ENCODE measurements around the gene NEB.
"Not testable (repeated sequence)": the region's sequence is repeated elsewhere in the genome, so short reads cannot be mapped to it uniquely, and the experiment has no call there.

The NEB gene

GRCh38 chr2:151568501-151568900 is 165.8 kb downstream of the NEB start:
- Mint-ChIP-seq H3K27me3 (no peaks in the 10 kb centered on the region), H3K27ac (no peak overlapping the region), H3K4me1 (no peaks in the 10 kb centered on the region), H3K4me3 (no peak overlapping the region), H3K9me3 (no peaks in the 10 kb centered on the region), H3K36me3 (no peaks in the 10 kb centered on the region)
- DNase-seq: no peak
- CTCF ChIA-PET: no interaction called here

DNA sequence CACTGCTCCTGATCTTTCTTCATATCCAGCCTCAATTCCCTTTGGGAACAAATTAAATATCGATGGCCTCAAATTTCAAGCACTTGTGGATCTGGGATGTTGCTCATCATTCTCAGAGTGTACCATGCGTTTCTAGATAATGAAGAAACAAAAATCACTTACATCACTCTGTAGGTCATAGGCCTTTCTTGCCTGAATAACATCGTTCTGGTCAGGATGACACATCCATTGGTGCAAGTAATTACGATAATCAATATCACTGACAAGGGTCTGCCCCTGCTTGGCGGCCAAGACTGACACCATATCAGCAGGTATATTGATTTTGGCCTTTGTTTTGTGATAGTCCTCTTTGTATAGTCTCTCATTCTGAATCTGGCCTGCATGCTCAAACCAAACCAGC is 167.3 kb downstream of the NEB start:
- Mint-ChIP-seq H3K36me3 (no peaks in the 10 kb centered on the region), H3K27me3 (no peaks in the 10 kb centered on the region), H3K4me1 (no peaks in the 10 kb centered on the region), H3K4me3 (no peak overlapping the region), H3K9me3 (no peaks in the 10 kb centered on the region), H3K27ac (no peak overlapping the region)
- no peak for DNase-seq
- CTCF ChIA-PET: no interaction called here

GRCh38 chr2:151562398-151562797 is 171.9 kb downstream of the NEB start:
- no peaks in the 10 kb centered on the region for H3K9me3 Mint-ChIP-seq
- peaks cover 4% of the 10 kb centered on the region for H3K27me3 Mint-ChIP-seq
- H3K4me1 Mint-ChIP-seq: no peaks in the 10 kb centered on the region
- no peak overlapping the region for H3K27ac Mint-ChIP-seq
- no peak for DNase-seq
- CTCF ChIA-PET: no interaction called here
- no peak overlapping the region for H3K4me3 Mint-ChIP-seq
- H3K36me3 Mint-ChIP-seq: no peaks in the 10 kb centered on the region

GRCh38 chr2:151560289-151560688 is 174.0 kb downstream of the NEB start:
- CTCF ChIA-PET: no interaction called here
- H3K27ac Mint-ChIP-seq: no peak overlapping the region
- peaks cover 4% of the 10 kb centered on the region for H3K27me3 Mint-ChIP-seq
- H3K36me3 Mint-ChIP-seq: no peaks in the 10 kb centered on the region
- no peak overlapping the region for H3K4me3 Mint-ChIP-seq
- DNase-seq: no peak
- H3K4me1 Mint-ChIP-seq: no peaks in the 10 kb centered on the region
- H3K9me3 Mint-ChIP-seq: no peaks in the 10 kb centered on the region

DNA sequence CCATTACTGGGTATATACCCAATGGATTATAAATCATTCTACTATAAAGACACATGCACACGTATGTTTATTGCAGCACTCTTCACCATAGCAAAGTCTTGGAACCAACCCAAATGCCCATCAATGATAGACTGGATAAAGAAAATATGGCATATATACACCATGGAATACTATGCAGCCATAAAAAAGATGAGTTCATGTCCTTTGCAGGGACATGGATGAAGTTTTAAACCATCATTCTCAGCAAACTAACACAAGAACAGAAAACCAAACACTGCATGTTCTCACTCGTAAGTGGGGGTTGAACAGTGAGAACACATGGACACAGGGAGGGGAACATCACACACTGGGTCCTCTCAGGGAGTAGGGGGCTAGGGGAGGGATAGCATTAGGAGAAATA is 174.8 kb downstream of the NEB start:
- H3K27ac Mint-ChIP-seq, H3K27me3 Mint-ChIP-seq, H3K36me3 Mint-ChIP-seq, CTCF ChIA-PET, DNase-seq, H3K4me3 Mint-ChIP-seq, H3K9me3 Mint-ChIP-seq, H3K4me1 Mint-ChIP-seq: not testable (repeated sequence)

- H3K27ac Mint-ChIP-seq, H3K27me3 Mint-ChIP-seq, H3K4me1 Mint-ChIP-seq, DNase-seq, H3K36me3 Mint-ChIP-seq, H3K9me3 Mint-ChIP-seq, H3K4me3 Mint-ChIP-seq, CTCF ChIA-PET: not testable (repeated sequence)
These were observed 176.4 kb downstream of the NEB start for GRCh38 chr2:151557883-151558282.

- DNase-seq: no peak
- Mint-ChIP-seq H3K27ac (no peak overlapping the region), H3K36me3 (no peaks in the 10 kb centered on the region), H3K4me1 (no peaks in the 10 kb centered on the region), H3K9me3 (no peaks in the 10 kb centered on the region), H3K27me3 (peaks cover 4% of the 10 kb centered on the region), H3K4me3 (no peak overlapping the region)
- CTCF ChIA-PET: no interaction called here
These were observed 178.2 kb downstream of the NEB start for GRCh38 chr2:151556121-151556520.

GRCh38 chr2:151552287-151552686 is 182.0 kb downstream of the NEB start:
- no peaks in the 10 kb centered on the region for H3K4me1 Mint-ChIP-seq
- H3K27ac Mint-ChIP-seq: no peak overlapping the region
- H3K9me3 Mint-ChIP-seq: no peaks in the 10 kb centered on the region
- no peak overlapping the region for H3K4me3 Mint-ChIP-seq
- H3K36me3 Mint-ChIP-seq: no peaks in the 10 kb centered on the region
- no peak for DNase-seq
- CTCF ChIA-PET: no interaction called here
- no peaks in the 10 kb centered on the region for H3K27me3 Mint-ChIP-seq

DNA sequence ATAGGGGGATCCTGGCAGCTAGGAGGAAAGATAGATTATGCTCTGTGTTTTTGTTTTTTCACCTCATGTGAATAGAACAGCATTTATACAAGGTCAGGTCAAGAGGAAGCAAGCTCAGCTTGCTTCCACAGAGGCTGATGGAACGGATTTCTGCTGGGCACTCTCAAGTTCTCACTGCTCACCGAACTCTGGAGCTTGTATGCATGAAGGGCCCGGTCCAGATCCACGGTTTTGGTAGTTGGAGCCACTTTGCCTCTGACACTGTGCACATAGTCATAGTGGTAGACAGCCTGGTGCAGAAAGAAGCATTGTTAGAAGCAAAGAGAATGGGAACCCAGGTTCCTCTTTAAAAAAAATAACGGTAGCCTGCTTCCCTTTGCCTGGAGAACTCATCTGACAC is 182.7 kb downstream of the NEB start:
- no peaks in the 10 kb centered on the region for H3K4me1 Mint-ChIP-seq
- CTCF ChIA-PET: no interaction called here
- no peaks in the 10 kb centered on the region for H3K9me3 Mint-ChIP-seq
- no peak overlapping the region for H3K27ac Mint-ChIP-seq
- H3K27me3 Mint-ChIP-seq: no peaks in the 10 kb centered on the region
- no peak overlapping the region for H3K4me3 Mint-ChIP-seq
- no peaks in the 10 kb centered on the region for H3K36me3 Mint-ChIP-seq
- no peak for DNase-seq

- H3K27me3 Mint-ChIP-seq: no peaks in the 10 kb centered on the region
These were observed 185.1 kb downstream of the NEB start for GRCh38 chr2:151549191-151549590.

GRCh38 chr2:151544449-151544848 is 189.8 kb downstream of the NEB start:
- Mint-ChIP-seq H3K36me3 (no peaks in the 10 kb centered on the region), H3K9me3 (no peaks in the 10 kb centered on the region), H3K27me3 (no peaks in the 10 kb centered on the region), H3K4me3 (no peak overlapping the region), H3K27ac (no peak overlapping the region), H3K4me1 (no peaks in the 10 kb centered on the region)
- no peak for DNase-seq
- CTCF ChIA-PET: no interaction called here

More at GRCh38 chr2:151549191-151549590, 185.1 kb downstream of the NEB start:
- Mint-ChIP-seq H3K4me3 (no peak overlapping the region), H3K27ac (no peak overlapping the region), H3K9me3 (no peaks in the 10 kb centered on the region), H3K4me1 (no peaks in the 10 kb centered on the region), H3K36me3 (no peaks in the 10 kb centered on the region)
- no peak for DNase-seq
- CTCF ChIA-PET: no interaction called here

- CTCF ChIA-PET: no interaction called here
- no peaks in the 10 kb centered on the region for H3K9me3 Mint-ChIP-seq
- no peak for DNase-seq
- no peaks in the 10 kb centered on the region for H3K36me3 Mint-ChIP-seq
- H3K4me1 Mint-ChIP-seq: no peaks in the 10 kb centered on the region
- H3K27me3 Mint-ChIP-seq: no peaks in the 10 kb centered on the region
- H3K4me3 Mint-ChIP-seq: no peak overlapping the region
- H3K27ac Mint-ChIP-seq: no peak overlapping the region
These were observed 190.4 kb downstream of the NEB start for GRCh38 chr2:151543876-151544275.

DNA sequence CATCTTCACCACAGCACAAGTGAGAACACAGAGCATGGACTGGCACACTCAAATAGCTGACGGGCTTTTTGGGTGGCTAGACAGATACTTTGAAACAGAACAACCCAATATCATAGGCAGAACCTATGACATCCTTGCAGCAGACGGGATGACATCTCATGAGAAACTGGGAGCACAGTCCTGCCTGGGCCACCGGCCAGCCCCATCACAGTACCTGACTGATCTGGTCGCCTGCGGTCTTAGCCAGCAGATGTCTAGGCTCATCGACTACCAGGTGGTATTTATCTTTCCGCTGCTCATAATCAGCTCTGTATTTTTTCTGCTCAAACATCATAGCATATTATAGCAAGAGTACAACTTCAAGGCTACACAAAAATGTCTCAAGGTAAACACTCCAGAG is 200.3 kb downstream of the NEB start:
- Mint-ChIP-seq H3K9me3 (no peaks in the 10 kb centered on the region), H3K36me3 (no peaks in the 10 kb centered on the region), H3K4me3 (no peak overlapping the region), H3K27me3 (no peaks in the 10 kb centered on the region), H3K4me1 (no peaks in the 10 kb centered on the region), H3K27ac (no peak overlapping the region)
- CTCF ChIA-PET: no interaction called here
- no peak for DNase-seq

DNA sequence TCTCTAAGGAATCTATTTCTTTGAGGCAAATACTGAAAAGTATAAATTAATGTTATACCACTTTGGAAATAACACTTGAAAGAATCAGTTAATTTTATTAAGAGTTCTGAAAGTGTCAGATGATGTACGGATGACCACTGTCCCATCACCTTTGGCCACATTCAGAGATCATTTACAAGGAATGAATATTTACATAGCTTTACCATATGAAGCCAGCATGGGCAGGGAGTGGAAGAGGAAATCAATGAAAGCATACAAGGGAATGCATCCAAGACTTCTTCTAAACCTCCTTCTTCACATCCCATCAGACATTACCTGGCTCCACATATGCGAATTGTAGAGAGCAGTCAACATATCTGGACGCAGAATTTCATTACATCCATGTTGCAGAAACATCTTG is 201.1 kb downstream of the NEB start:
- no peak for DNase-seq
- H3K4me3 Mint-ChIP-seq: no peak overlapping the region
- H3K36me3 Mint-ChIP-seq: no peaks in the 10 kb centered on the region

GRCh38 chr2:151526572-151527090 is 207.6 kb downstream of the NEB start:
- Mint-ChIP-seq H3K27ac (peak overlapping the region; percentile 12), H3K4me3 (no peak overlapping the region), H3K9me3 (no peaks in the 10 kb centered on the region), H3K4me1 (no peaks in the 10 kb centered on the region), H3K27me3 (no peaks in the 10 kb centered on the region), H3K36me3 (no peaks in the 10 kb centered on the region)
- CTCF ChIA-PET: no interaction called here
- DNase-seq: no peak

More for the DNA sequence above, 201.1 kb downstream of the NEB start:
- Mint-ChIP-seq H3K9me3 (no peaks in the 10 kb centered on the region), H3K4me1 (no peaks in the 10 kb centered on the region), H3K27me3 (no peaks in the 10 kb centered on the region), H3K27ac (no peak overlapping the region)
- CTCF ChIA-PET: no interaction called here

DNA sequence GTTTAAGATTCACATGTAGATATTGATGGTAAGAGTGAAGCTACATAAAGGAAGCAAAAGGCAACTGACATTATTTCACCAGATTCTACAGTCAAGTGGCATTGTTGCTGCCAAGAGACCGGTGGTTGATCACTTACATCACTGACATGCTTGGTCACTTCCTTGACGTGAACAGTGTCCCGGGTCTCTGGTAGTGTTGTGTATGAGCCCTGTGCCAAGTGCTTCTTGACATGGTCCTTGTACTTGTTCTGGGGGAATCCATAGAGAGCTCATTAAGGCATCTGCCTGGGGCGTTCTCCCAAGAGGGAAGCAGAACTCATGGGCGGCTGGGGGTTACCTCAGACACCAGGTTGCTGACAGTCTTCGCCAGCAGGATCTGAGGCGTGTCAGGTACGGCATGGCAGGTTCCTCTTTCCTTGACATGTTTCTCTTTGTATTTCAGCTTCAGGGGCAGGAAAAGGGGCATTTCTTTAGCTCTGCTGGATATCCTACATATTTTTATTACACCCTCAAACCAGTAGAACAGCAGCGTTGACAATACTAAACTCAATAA is 208.4 kb downstream of the NEB start:
- H3K4me3 Mint-ChIP-seq: no peak overlapping the region
- CTCF ChIA-PET: no interaction called here
- no peaks in the 10 kb centered on the region for H3K27me3 Mint-ChIP-seq

More for the DNA sequence above, 208.4 kb downstream of the NEB start:
- H3K36me3 Mint-ChIP-seq: no peaks in the 10 kb centered on the region
- no peak for DNase-seq
- no peaks in the 10 kb centered on the region for H3K9me3 Mint-ChIP-seq
- no peaks in the 10 kb centered on the region for H3K4me1 Mint-ChIP-seq
- H3K27ac Mint-ChIP-seq: no peak overlapping the region
